Left cardiac atrium (tissue), 4 donors: ENCODE results near the gene ADGRG2. TPM values are rescaled to one million over a fixed set of nuclear protein-coding genes. Genes with fewer than 3 reads are reported as not detected.

Experiments used
- ATAC-seq, 2 donors: fragments of 200-7000 bp; cut with Tn5 transposase; one replicate each; pipeline ENCODE4 v1.9.1; 2020; ENCODE audit warnings: mild to moderate bottlenecking in 2 of 2, moderate library complexity in 2 of 2
- DNase-seq: peaks from one replicate; pipeline ENCODE4 v3.0.0-alpha.2; 2020
- intact Hi-C, 2 donors: fragments of 100-400 bp; cut with DNase I; formaldehyde crosslinking; loops; one replicate each; pipeline versions ENCODE4 v1.14.1 to v1.15.1; 2022 to 2023
- long read RNA-seq: library from polyadenylated mRNA; unstranded; transcript quantifications from one replicate; pipeline ENCODE4 v2.0.0, GENCODE V29; 2021
- total RNA-seq, 2 donors: library from RNA; stranded (reverse); fragmentation: NEBNext Ultra II Directional; extraction: Animal tissue kit (Norgen Biotek cat#: 25700); gene quantifications; one replicate each; pipeline ENCODE4 v1.2.1, GENCODE V29; 2021
- donor health status: DM: no; HTN: yes; CAD: no.
- donor health status: DM: no; HTN: yes; CAD: no; lungs with severe emphysema.
- donor health status: DM: yes; HTN: yes; CAD: no.
- donor health status: Dilated cardiomyopathy.

Gene ADGRG2, protein sequence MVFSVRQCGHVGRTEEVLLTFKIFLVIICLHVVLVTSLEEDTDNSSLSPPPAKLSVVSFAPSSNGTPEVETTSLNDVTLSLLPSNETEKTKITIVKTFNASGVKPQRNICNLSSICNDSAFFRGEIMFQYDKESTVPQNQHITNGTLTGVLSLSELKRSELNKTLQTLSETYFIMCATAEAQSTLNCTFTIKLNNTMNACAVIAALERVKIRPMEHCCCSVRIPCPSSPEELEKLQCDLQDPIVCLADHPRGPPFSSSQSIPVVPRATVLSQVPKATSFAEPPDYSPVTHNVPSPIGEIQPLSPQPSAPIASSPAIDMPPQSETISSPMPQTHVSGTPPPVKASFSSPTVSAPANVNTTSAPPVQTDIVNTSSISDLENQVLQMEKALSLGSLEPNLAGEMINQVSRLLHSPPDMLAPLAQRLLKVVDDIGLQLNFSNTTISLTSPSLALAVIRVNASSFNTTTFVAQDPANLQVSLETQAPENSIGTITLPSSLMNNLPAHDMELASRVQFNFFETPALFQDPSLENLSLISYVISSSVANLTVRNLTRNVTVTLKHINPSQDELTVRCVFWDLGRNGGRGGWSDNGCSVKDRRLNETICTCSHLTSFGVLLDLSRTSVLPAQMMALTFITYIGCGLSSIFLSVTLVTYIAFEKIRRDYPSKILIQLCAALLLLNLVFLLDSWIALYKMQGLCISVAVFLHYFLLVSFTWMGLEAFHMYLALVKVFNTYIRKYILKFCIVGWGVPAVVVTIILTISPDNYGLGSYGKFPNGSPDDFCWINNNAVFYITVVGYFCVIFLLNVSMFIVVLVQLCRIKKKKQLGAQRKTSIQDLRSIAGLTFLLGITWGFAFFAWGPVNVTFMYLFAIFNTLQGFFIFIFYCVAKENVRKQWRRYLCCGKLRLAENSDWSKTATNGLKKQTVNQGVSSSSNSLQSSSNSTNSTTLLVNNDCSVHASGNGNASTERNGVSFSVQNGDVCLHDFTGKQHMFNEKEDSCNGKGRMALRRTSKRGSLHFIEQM
- total RNA-seq: 1 to 10 TPM; 1.2 to 2.2 TPM
- long read RNA-seq, partial matches to known transcripts: 0 of 1 reads
- long read RNA-seq, other reads (novel, unspliced or antisense): 1 of 1 reads

DNA sequence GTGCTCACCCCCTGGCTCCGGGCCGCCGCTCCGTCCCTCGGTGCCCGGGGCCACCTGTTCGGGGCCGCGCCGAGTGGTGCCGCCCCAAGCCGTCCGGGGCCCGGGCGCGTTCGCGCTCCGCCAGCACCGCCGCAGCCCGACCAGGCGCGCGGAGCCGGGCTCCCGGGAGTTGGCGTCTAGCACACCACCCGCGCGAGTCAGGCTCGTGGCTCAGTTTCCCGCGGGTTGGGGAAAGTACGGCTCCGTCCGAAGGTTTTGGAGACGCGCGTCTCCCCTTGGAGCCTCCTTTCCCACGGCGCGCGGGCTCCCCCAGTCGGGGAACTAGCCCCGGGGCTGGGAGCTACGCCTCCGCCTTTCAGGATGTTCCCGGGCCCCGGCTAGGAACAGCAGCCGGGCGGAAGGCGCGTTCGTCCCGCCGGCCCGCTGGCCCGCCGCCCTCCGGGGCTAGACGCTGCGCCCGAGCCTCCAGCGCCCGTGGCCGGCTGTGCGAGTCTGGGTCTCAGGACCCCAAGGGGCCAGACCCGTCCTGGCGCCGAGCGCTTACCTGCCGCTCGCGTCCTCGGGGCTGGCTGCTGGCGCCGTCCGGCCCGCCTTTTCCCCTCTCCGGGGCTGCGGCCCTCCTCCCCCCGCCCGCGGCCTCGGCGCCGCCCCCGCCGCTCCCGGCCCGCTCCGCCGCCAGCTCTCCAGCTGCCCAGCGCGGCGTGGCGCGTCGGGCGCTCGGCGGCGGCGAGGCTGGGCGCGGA, at the start of gene ADGRG2:
ADGRG2 (minus strand) TSS at position 571 of the 743 bp plus-strand sequence. CDS start 53,634 bp downstream, outside the sequence.
- DNase-seq (peak; percentile 63), ATAC-seq (peak; percentile 82 to 93)
- intact Hi-C loops: no loop called here

DNA sequence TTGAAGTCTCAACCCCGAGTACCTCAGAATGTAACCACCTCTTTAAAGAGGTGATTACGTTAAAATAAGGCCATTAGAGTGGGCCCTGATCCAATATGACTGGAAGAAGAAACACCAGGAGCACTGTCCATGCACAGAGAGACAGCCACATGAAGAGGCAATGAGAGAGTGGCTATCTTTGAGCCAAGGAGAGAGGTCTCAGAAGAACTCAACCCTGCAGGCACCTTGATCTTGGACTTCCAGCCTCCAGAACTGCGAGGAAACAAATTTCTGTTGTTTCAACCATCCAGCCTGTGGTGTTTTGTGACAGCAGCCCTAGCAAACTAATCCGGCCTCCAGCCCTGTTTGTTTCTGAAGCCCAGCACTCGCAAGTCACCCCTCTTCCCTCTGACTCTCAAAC, 46.3 kb upstream of the ADGRG2 start:
- intact Hi-C loops: no loop called here
- ATAC-seq (no peak), DNase-seq (no peak)

DNA sequence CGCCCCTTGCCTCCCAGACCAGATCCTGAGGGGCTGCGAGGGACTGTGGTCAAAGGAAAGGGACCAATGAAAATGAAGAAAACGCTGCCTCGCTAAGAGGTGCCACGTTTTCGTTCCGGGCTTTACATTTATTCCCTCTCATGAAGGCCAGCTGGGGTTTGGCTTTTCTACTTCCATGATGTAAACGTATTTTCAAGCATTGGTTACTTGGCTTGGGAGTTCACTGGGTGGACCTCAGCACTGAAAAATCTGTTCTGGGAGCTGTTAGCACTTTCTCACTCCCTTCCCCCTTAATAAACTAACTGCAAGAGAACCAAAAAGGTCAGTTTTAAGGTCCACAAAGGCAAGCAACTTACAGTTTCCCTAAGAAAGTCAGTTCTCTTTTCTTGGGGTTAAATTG, 40.6 kb upstream of the ADGRG2 start:
- ATAC-seq (no peak), DNase-seq (no peak)
- intact Hi-C loops: no loop called here

DNA sequence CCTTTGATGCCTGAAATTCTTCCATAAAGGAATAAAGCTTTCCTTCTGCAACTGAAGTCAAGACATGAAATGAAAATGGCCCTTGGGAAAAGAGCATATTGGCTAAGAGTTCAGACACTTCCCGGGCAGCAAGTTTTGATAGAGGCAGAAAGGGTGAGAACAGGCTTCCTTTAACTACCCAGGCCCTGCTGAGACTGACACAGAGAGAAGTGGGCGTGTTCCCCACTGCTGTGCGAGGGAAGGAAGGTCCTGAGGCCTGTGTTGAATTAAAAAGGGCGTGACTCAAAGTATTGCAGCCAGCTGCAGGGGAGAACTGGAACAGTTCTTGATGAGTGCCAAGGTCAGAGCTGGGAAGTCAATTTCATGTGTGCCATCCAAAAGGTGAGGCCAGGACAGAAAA, 33.9 kb upstream of the ADGRG2 start:
- intact Hi-C loops: no loop called here
- no peak for DNase-seq
- peak in 1 of 2 donors; percentile 51 for ATAC-seq

- intact Hi-C loops: no loop called here
- DNase-seq (no peak), ATAC-seq (no peak)
These were observed 30.5 kb upstream of the ADGRG2 start for GRCh38 chrX:19152762-19153161.

GRCh38 chrX:19137067-19137466, 14.8 kb upstream of the ADGRG2 start:
- DNase-seq: no peak
- intact Hi-C loops: no loop called here
- ATAC-seq: no peak

DNA sequence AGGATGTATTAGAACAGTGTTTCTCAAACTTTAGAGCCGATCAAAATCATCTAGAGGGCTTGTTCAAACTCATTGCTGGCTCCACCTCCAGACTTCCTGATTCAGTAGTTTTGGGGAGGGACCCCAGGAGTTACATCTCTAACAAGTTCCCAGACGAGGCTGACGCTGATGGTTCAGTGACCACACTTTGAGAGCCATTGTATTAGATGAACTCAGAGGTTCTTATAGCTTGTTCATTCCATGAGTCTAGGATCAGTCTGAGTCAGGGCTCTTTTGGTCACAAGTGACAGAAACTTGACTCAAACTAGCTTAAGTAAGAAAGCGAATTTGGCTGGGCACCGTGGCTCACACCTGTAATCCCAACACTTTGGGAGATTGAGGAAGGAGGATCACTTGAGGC, 11.5 kb upstream of the ADGRG2 start:
- intact Hi-C loops: no loop called here
- DNase-seq (no peak), ATAC-seq (no peak)

DNA sequence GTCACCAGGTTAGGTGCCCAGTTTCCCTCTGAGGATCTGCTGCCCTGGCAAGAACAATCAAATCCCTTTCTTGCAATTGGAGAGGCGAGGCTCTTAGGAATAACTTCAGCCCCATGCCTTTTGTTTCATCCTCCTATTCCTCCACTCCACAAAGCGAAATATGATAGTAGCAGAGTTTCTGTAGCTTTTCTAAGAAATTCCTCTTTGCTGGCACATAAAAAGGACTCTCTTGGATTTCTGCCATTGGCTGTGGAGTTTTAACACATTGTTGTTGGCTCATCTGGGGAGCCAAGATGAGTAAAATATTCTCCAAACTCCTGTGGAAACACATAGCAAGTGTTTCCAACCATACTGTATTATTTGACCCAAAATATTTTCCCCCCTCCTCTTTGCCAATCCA, 11.0 kb upstream of the ADGRG2 start:
- intact Hi-C loops: no loop called here
- DNase-seq (no peak), ATAC-seq (no peak)

DNA sequence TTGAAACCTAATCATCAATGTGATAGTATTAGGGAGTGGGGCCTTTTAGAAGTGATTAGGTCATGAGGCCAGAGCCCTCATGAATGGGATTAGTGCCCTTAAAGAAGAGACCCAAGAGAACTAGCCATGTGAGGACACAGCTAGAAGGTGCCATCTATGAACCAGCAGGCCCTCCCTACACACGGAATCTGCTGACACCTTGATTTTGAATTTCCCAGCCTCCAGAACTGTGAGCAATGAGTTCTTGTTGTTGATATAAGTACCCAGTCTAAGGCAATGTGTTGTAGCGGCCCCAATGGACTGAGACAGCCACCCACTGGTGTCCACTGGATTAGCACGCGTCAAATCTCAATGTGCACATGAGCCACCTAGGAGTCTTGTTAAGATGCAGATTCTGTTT, 8.4 kb upstream of the ADGRG2 start:
- DNase-seq (no peak), ATAC-seq (no peak)
- intact Hi-C loops: no loop called here

GRCh38 chrX:19129694-19130093, 7.4 kb upstream of the ADGRG2 start:
- intact Hi-C loops: no loop called here
- DNase-seq (no peak), ATAC-seq (no peak)

DNA sequence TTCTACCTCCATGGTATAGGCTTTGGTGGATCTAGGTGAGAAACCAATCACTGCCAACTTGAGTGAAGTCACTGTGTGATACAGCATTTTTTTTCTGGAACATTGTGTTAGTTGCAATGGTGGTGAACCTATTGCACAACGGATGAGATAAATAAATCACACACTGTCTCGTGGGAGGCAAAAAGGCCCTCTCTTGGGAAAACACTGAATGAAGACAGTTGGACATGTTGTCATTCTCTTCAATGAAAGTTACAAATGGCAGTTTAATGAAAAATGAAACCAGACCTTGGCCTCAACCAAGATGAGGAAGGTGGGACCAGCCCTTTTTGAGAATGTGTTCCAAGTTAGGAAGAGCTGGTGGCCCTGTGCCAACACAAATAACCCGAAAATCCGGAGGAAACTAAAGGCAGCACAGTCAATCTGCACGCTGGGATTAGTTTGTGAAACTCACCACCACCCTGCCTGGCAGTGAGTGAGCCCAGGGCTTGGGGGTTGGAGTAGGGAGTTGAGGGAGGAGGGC, 5.4 kb upstream of the ADGRG2 start:
- DNase-seq (peak; percentile 48), ATAC-seq (peak; percentile 34 to 78)
- intact Hi-C loops: no loop called here

GRCh38 chrX:19122641-19123009, 357 bp upstream of the ADGRG2 start:
- no peak for DNase-seq
- intact Hi-C loops: no loop called here
- ATAC-seq: no peak

DNA sequence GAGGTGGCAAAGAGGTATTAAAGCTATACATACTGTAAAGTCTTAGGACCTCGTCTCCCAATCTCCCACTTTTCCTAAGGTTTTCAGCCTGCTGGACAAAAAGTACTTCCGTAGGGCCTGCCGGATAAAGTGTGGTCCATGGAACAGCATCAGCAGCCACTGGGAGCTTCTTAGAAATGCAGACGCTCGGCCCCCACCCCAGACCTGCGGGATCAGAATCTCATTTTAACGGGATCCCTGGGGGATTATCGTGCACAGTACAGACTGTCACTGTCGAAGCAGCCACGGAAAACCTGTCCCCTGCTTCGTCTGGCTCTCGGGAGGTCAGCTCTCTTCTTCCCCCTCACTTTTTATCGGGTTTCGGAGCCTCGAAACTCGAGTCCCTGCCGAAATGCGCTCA, 802 bp downstream of the ADGRG2 start:
- intact Hi-C loops: no loop called here
- no peak for ATAC-seq
- DNase-seq: no peak

DNA sequence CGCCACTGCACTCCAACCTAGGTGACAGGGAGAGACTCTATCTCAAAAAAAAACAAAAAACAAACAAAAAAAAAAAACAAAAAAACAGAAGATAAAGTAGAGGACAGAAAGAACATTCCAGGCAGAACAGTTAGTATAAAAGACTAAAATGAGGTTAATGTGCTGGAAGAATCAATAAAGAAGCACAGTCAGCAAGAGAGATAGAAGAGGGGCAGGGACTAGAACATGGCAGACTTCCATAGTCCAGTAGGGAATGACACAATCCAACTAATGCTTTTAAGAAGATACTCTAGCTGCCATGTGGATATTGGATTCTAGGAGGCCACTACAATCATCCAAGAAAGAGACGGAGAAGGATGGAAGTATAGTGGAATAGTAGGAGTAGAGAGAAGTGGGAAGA, 11.6 kb downstream of the ADGRG2 start:
- no peak for ATAC-seq
- DNase-seq: no peak
- intact Hi-C loops: no loop called here

GRCh38 chrX:19107035-19107434, 15.2 kb downstream of the ADGRG2 start:
- ATAC-seq (no peak), DNase-seq (no peak)
- intact Hi-C loops: no loop called here

GRCh38 chrX:19100586-19100985, 21.7 kb downstream of the ADGRG2 start:
- intact Hi-C loops: no loop called here
- ATAC-seq: no peak
- no peak for DNase-seq

DNA sequence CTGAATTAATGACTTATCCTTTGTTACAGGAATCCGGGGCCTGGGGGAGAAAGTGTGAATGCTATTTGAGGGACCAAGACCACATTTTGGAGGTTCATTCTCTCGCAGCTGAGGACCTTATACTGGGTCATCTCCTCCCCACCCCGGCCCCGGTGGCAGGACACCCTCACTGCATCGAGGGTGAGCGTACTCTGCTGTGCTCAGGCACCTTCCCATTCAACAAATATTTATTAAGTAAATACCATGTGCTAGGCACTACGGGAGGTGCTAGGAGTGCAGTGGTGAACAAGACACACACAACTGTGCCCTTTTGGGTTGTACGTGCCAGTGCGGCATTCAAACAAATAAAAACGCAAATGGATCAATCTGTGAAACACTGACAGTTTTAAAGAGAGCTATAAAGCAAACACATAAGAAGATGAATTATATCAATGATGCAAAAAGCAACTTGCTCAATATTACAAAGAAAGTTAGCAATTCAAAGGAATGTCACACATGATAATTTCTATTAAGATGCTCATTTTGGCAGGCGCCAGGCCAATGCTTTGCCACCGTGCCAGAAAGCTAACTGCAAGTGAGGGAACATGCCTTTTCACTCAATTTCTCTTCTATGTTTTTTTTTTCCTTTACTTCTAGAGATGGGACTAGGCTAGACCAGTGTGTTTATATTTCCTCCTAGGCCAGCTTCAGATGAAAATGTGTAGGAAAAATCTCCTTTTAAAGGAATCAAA, 24.6 kb downstream of the ADGRG2 start:
- ATAC-seq (no peak), DNase-seq (no peak)
- intact Hi-C loops: no loop called here

- intact Hi-C loops: no loop called here
- DNase-seq (no peak), ATAC-seq (peak in 1 of 2 donors; percentile 44)
These were observed 25.7 kb downstream of the ADGRG2 start for GRCh38 chrX:19096586-19096985.

GRCh38 chrX:19094654-19095053, 27.6 kb downstream of the ADGRG2 start:
- ATAC-seq (peak; percentile 57 to 68), DNase-seq (no peak)
- intact Hi-C loops: no loop called here
